Neural cell (in vitro differentiated cells): ENCODE measurements around the gene RBM6. TPM values are rescaled to one million over a fixed set of nuclear protein-coding genes. Genes with fewer than 3 reads are reported as not detected.

Experiments
- H2AFZ ChIP-seq: fragments of 200-600, 300-800 bp; sonication (generic), shearing (Covaris generic); 2 replicates; pipeline ENCODE4 v1.6.0; 2014; ENCODE audit warnings: low read depth, mild to moderate bottlenecking, antibody characterized with exemption, low read length, moderate library complexity
- H3F3A ChIP-seq: fragments of 200-600 bp; shearing (Covaris generic); 2 replicates; pipeline ENCODE4 v1.6.1; 2016; ENCODE audit warnings: mild to moderate bottlenecking, moderate library complexity, mixed read lengths, antibody characterized with exemption, low read length; ENCODE audit not compliant: insufficient read depth, poor library complexity, severe bottlenecking
- H3K27ac ChIP-seq: fragments of 200-600, 300-800 bp; sonication (generic), shearing (Covaris generic); 2 replicates; pipeline ENCODE4 v1.5.1; 2014; ENCODE audit warnings: mild to moderate bottlenecking, low read length, moderate library complexity
- H3K27me3 ChIP-seq: fragments of 300-800, 200-600 bp; sonication (generic), shearing (Covaris generic); 2 replicates; pipeline ENCODE4 v1.6.0; 2014; ENCODE audit warnings: mild to moderate bottlenecking, low read depth, low read length, moderate library complexity; ENCODE audit not compliant: insufficient read depth
- H3K36me3 ChIP-seq: fragments of 300-800, 200-600 bp; sonication (generic), shearing (Covaris generic); 2 replicates; pipeline ENCODE4 v1.5.1; 2014; ENCODE audit warnings: mild to moderate bottlenecking, antibody characterized with exemption, low read length, moderate library complexity; ENCODE audit not compliant: insufficient read depth
- H3K4me2 ChIP-seq: fragments of 300-800, 200-600 bp; sonication (generic), shearing (Covaris generic); 2 replicates; pipeline ENCODE4 v1.6.0; 2014; ENCODE audit warnings: mild to moderate bottlenecking, low read length
- H3K4me3 ChIP-seq: fragments of 300-800, 200-600 bp; sonication (generic), shearing (Covaris generic); 2 replicates; pipeline ENCODE4 v1.5.1; 2014; ENCODE audit warnings: mild to moderate bottlenecking, low read length, moderate library complexity
- H3K79me2 ChIP-seq: fragments of 200-600 bp; shearing (Covaris generic); replicated peaks from 2 replicates; pipeline ENCODE4 v1.6.0; 2014; ENCODE audit warnings: mild to moderate bottlenecking, low read length, moderate library complexity; ENCODE audit not compliant: insufficient read depth
- H3K9ac ChIP-seq: fragments of 300-800, 200-600 bp; sonication (generic), shearing (Covaris generic); 2 replicates; pipeline ENCODE4 v1.6.1; 2016; ENCODE audit warnings: mild to moderate bottlenecking, low read length, mixed read lengths
- H3K9me2 ChIP-seq: fragments of 200-600 bp; shearing (Covaris generic); 2 replicates; pipeline ENCODE4 v1.6.1; 2016; ENCODE audit warnings: mild to moderate bottlenecking, low read length, mixed read lengths; ENCODE audit not compliant: insufficient read depth
- H3K9me3 ChIP-seq: fragments of 200-600, 300-800 bp; sonication (generic), shearing (Covaris generic); 2 replicates; pipeline ENCODE4 v1.6.1; 2016; ENCODE audit warnings: mild to moderate bottlenecking, mixed run types, low read length, moderate library complexity, mixed read lengths
- H4K20me1 ChIP-seq: fragments of 200-600 bp; shearing (Covaris generic); 2 replicates; pipeline ENCODE4 v1.6.1; 2016; ENCODE audit warnings: mild to moderate bottlenecking, mixed run types; ENCODE audit not compliant: insufficient read depth
- CTCF ChIP-seq: fragments of 450-650 bp; IDR thresholded peaks from 2 replicates; pipeline ENCODE4 v1.5.1; 2014; ENCODE audit warnings: antibody characterized with exemption, mild to moderate bottlenecking, moderate library complexity; ENCODE audit not compliant: poor library complexity, severe bottlenecking
- EP300 ChIP-seq: fragments of 450-650 bp; conservative IDR thresholded peaks from 2 replicates; pipeline ENCODE4 v1.6.1; 2014; ENCODE audit warnings: antibody characterized with exemption, mild to moderate bottlenecking, moderate library complexity; ENCODE audit not compliant: poor library complexity, severe bottlenecking
- EZH2 ChIP-seq: fragments of 200-600, 300-800 bp; shearing (Covaris generic), sonication (generic); IDR thresholded peaks from 2 replicates; pipeline ENCODE4 v1.6.1; 2014; ENCODE audit warnings: antibody characterized with exemption, low read length, borderline replicate concordance, mild to moderate bottlenecking; ENCODE audit not compliant: insufficient read depth, poor library complexity, severe bottlenecking
- MXI1 ChIP-seq: fragments of 450-650 bp; conservative IDR thresholded peaks from 2 replicates; pipeline ENCODE4 v1.6.1; 2014; ENCODE audit warnings: antibody characterized with exemption, mild to moderate bottlenecking; ENCODE audit not compliant: poor library complexity, severe bottlenecking
- POLR2AphosphoS5 ChIP-seq: IDR thresholded peaks from 2 replicates; pipeline ENCODE4 v1.6.1; 2012
- RAD21 ChIP-seq: fragments of 450-650 bp; conservative IDR thresholded peaks from 2 replicates; pipeline ENCODE4 v1.6.1; 2014; ENCODE audit warnings: antibody characterized with exemption, mild to moderate bottlenecking, moderate library complexity
- REST ChIP-seq: IDR thresholded peaks from 2 replicates; pipeline ENCODE4 v1.6.1; 2012; ENCODE audit warnings: borderline replicate concordance
- SMC3 ChIP-seq: fragments of 450-650 bp; conservative IDR thresholded peaks from 2 replicates; pipeline ENCODE4 v1.6.1; 2014; ENCODE audit warnings: antibody characterized with exemption, mild to moderate bottlenecking, moderate library complexity; ENCODE audit not compliant: poor library complexity
- TAF1 ChIP-seq: IDR thresholded peaks from 2 replicates; pipeline ENCODE4 v1.6.1; 2012; ENCODE audit warnings: low read depth
- polyA plus RNA-seq: library from polyadenylated mRNA; depleted of rRNA; stranded (reverse); fragments of >200 nt; gene quantifications from 2 replicates; pipeline ENCODE4 v1.2.3, GENCODE V29; 2014

The RBM6 gene
- polyA plus RNA-seq, 1 donor from 2014 or later, result 177 TPM

GRCh38 chr3:49901366-49902339 lies 38.3 kb upstream of the RBM6 start:
- Histone ChIP-seq H3K27me3 (no peaks in the 10 kb centered on the region), H3K4me3 (no peak overlapping the region), H3K36me3 (no peaks in the 10 kb centered on the region), H4K20me1 (no peaks in the 10 kb centered on the region), H3K9me3 (no peaks in the 10 kb centered on the region), H3K9me2 (no peaks in the 10 kb centered on the region), H2AFZ (no peak overlapping the region), H3K27ac (no peak overlapping the region), H3K79me2 (no peaks in the 10 kb centered on the region), H3F3A (no peaks in the 10 kb centered on the region), H3K9ac (no peak overlapping the region), H3K4me2 (no peak overlapping the region)
- TF ChIP-seq POLR2AphosphoS5 (no peak), SMC3 (no peak), REST (no peak), EP300 (no peak), EZH2 (no peak), RAD21 (no peak), MXI1 (no peak), TAF1 (no peak), CTCF (no peak)

- no peaks in the 10 kb centered on the region for H3K9me3 ChIP-seq
- no peak overlapping the region for H3K27ac ChIP-seq
- no peaks in the 10 kb centered on the region for H3F3A ChIP-seq
- no peak for TF ChIP-seq SMC3
- no peak for TF ChIP-seq CTCF
- TF ChIP-seq MXI1, result no peak
- TF ChIP-seq RAD21, result no peak
- no peak for TF ChIP-seq REST
- TF ChIP-seq EZH2, result no peak
- TF ChIP-seq EP300, result no peak
- no peak for TF ChIP-seq POLR2AphosphoS5
- no peak for TF ChIP-seq TAF1
- no peak overlapping the region for H3K4me3 ChIP-seq
- no peaks in the 10 kb centered on the region for H3K79me2 ChIP-seq
- no peaks in the 10 kb centered on the region for H4K20me1 ChIP-seq
- H3K9ac ChIP-seq, result no peak overlapping the region
- H3K27me3 ChIP-seq, result no peaks in the 10 kb centered on the region
- no peaks in the 10 kb centered on the region for H3K9me2 ChIP-seq
- no peak overlapping the region for H3K4me2 ChIP-seq
- no peaks in the 10 kb centered on the region for H3K36me3 ChIP-seq
- H2AFZ ChIP-seq, result no peak overlapping the region
Observed at GRCh38 chr3:49902511-49903345, 37.2 kb upstream of the RBM6 start.
